ENCODE data around the gene HIF1A.

DNA sequence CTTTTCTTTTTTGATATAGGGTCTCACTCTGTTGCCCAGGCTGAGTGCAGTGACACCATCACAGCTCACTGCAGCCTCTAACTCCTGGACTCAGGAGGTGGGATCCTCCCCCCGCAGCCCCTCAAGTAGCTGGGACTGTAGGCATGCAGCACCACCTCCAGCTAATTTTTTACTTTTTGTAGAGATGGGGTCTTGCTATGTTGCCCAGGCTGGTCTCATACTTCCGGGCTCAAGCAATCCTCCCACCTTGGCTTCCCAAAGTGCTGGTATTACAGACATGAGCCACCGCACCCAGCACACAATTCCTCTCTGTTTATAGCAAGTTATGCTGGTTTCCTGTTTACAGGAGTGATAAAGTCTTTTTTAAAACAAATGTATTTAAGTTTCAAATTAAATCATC, 39.5 kb upstream of the HIF1A start:
- TF ChIP-seq, protein P1, sequence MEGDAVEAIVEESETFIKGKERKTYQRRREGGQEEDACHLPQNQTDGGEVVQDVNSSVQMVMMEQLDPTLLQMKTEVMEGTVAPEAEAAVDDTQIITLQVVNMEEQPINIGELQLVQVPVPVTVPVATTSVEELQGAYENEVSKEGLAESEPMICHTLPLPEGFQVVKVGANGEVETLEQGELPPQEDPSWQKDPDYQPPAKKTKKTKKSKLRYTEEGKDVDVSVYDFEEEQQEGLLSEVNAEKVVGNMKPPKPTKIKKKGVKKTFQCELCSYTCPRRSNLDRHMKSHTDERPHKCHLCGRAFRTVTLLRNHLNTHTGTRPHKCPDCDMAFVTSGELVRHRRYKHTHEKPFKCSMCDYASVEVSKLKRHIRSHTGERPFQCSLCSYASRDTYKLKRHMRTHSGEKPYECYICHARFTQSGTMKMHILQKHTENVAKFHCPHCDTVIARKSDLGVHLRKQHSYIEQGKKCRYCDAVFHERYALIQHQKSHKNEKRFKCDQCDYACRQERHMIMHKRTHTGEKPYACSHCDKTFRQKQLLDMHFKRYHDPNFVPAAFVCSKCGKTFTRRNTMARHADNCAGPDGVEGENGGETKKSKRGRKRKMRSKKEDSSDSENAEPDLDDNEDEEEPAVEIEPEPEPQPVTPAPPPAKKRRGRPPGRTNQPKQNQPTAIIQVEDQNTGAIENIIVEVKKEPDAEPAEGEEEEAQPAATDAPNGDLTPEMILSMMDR (IDR thresholded peaks at IDR 0.05) = no peak
- TF ChIP-seq POLR2A (IDR thresholded peaks at IDR 0.05) = no peak

All from thyroid gland (tissue), 4 donors.